IPS-20b (cell line): ENCODE measurements around the gene RASGRF1.
A peak's percentile ranks its signal among the peaks of the same experiment; 100 is the strongest.

ENCODE experiments used
- H3K27ac ChIP-seq: one replicate; pipeline ENCODE4 v1.5.1; 2013; ENCODE audit warnings: low read length
- H3K27me3 ChIP-seq: 2 replicates; pipeline ENCODE4 v1.6.1; 2013; ENCODE audit warnings: mild to moderate bottlenecking, low read length, inconsistent platforms; ENCODE audit not compliant: insufficient read depth
- H3K36me3 ChIP-seq: 2 replicates; pipeline ENCODE4 v1.6.1; 2013; ENCODE audit warnings: low read depth, mild to moderate bottlenecking, inconsistent platforms, low read length, moderate library complexity; ENCODE audit not compliant: insufficient read depth
- H3K4me1 ChIP-seq: 2 replicates; pipeline ENCODE4 v1.6.1; 2013; ENCODE audit warnings: mild to moderate bottlenecking, control low read depth, inconsistent platforms, low read length, moderate library complexity; ENCODE audit not compliant: insufficient read depth
- H3K4me3 ChIP-seq: 2 replicates; pipeline ENCODE4 v1.5.1; 2013; ENCODE audit warnings: mild to moderate bottlenecking, low read length, inconsistent platforms
- H3K9ac ChIP-seq: 2 replicates; pipeline ENCODE4 v1.6.1; 2013; ENCODE audit warnings: low read depth, mild to moderate bottlenecking, inconsistent platforms, low read length, moderate library complexity
- H3K9me3 ChIP-seq: 2 replicates; pipeline ENCODE4 v1.6.1; 2013; ENCODE audit warnings: mild to moderate bottlenecking, low read depth, low read length, inconsistent platforms; ENCODE audit not compliant: insufficient read depth

Gene RASGRF1

GRCh38 chr15:79060175-79060574 lies 30.4 kb downstream of the RASGRF1 start:
- H3K9ac ChIP-seq, result no peak overlapping the region
- H3K9me3 ChIP-seq, result no peaks in the 10 kb centered on the region
- no peaks in the 10 kb centered on the region for H3K36me3 ChIP-seq
- H3K4me3 ChIP-seq, result peak overlapping the region; percentile 23; the same call in 1 of the 2 replicates
- H3K27ac ChIP-seq, result no peak overlapping the region
- H3K4me1 ChIP-seq, result peaks cover 12% of the 10 kb centered on the region
- H3K27me3 ChIP-seq, result peaks cover 95% of the 10 kb centered on the region

DNA sequence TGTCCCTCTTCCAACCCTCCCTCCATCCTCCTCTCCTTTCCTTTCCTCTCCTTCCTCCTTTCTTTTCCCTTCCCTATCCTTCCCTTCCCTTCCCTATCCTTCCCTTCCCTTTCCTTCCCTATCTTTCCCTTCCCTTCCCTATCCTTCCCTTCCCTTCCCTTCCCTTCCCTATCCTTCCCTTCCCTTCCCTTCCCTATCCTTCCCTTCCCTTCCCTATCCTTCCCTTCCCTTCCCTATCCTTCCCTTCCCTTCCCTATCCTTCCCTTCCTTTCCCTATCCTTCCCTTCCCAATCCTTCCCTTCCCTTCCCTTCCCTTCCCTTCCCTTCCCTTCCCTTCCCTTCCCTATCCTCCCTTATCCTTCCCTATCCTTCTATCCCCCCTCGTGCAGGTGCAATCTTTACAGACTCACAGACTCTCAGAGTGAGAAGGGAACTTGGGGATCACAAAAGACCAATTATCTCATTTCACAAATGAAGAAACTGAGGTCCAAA lies 31.5 kb downstream of the RASGRF1 start:
- H3K4me1 ChIP-seq, result peaks cover 12% of the 10 kb centered on the region
- H3K9me3 ChIP-seq, result no peaks in the 10 kb centered on the region
- H3K27me3 ChIP-seq, result peaks cover 97% of the 10 kb centered on the region

GRCh38 chr15:79058260-79058850 lies 32.2 kb downstream of the RASGRF1 start:
- Histone ChIP-seq H3K9me3 (no peaks in the 10 kb centered on the region), H3K36me3 (no peaks in the 10 kb centered on the region), H3K27ac (no peak overlapping the region), H3K9ac (no peak overlapping the region), H3K4me1 (peaks cover 12% of the 10 kb centered on the region), H3K4me3 (no peak overlapping the region), H3K27me3 (peaks cover 90% of the 10 kb centered on the region)

More for the DNA sequence above, 31.5 kb downstream of the RASGRF1 start:
- H3K36me3 ChIP-seq, result no peaks in the 10 kb centered on the region
- no peak overlapping the region for H3K9ac ChIP-seq
- H3K4me3 ChIP-seq, result no peak overlapping the region
- H3K27ac ChIP-seq, result no peak overlapping the region

DNA sequence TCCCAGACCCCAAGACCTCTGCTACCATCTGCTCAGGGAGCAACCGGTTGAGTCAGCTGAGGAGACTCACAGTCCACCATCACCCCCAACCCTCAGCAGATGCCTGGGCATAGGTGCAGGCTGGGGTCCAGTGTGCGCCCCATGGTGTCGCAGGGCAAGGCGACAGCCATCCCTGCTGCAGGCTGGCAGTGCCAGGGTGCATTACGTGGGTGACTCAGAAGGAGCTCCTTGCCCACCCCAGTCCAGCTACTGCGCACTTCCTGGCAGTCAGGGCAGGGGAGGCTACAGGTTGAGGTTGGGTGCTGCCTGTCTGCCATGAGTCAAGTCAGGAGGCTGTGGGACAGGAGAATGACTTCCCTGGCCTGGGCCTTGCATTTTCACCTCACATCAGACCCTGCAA lies 33.5 kb downstream of the RASGRF1 start:
- no peaks in the 10 kb centered on the region for H3K9me3 ChIP-seq
- H3K27me3 ChIP-seq, result peaks cover 77% of the 10 kb centered on the region
- no peak overlapping the region for H3K4me3 ChIP-seq
- H3K4me1 ChIP-seq, result peaks cover 12% of the 10 kb centered on the region
- H3K9ac ChIP-seq, result no peak overlapping the region
- no peak overlapping the region for H3K27ac ChIP-seq
- H3K36me3 ChIP-seq, result no peaks in the 10 kb centered on the region

DNA sequence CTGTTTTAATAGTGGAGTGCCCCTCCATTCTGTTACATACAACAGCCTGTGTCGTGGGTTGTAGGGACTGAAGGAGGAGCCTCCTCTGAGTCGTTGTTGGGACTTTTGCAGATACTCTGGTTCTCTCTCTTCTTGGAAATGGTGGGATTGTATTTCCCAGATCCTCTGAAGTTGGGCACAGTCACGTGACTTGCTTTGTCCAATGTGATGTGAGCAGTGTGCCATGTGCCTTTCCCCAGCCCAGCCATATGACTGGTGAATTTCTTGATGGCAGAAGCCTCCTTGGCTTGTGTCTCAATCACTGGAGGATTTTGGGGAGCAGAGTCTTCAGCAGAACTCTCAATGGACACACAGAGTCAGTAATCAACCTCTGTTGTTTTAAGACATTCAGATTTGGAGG lies 36.2 kb downstream of the RASGRF1 start:
- Histone ChIP-seq H3K9me3 (no peaks in the 10 kb centered on the region), H3K27ac (no peak overlapping the region), H3K36me3 (no peaks in the 10 kb centered on the region), H3K9ac (no peak overlapping the region), H3K4me1 (no peaks in the 10 kb centered on the region), H3K4me3 (no peak overlapping the region), H3K27me3 (peaks cover 50% of the 10 kb centered on the region)

DNA sequence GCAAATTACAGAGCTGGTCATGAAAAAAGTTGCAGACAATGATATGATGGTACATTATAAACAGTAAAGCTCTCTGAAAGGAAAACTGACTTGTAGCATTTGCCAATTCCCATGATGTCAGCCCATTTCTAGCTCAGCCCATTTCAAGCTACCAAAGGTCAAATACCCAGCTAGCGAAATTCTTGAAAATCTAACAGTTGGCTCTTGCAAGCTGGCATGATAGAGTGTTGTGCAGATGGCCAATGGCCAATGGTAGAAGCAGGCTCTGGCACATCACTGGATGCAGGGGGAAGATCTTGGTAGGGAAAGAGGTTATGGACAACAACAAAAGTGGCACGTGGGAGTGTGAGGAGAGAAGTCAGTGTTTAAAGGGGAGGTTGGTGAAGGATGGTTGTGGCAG lies 36.7 kb downstream of the RASGRF1 start:
- Histone ChIP-seq H3K9me3 (no peaks in the 10 kb centered on the region), H3K36me3 (no peaks in the 10 kb centered on the region), H3K4me3 (no peak overlapping the region), H3K4me1 (no peaks in the 10 kb centered on the region), H3K27ac (no peak overlapping the region), H3K9ac (no peak overlapping the region), H3K27me3 (peaks cover 46% of the 10 kb centered on the region)

DNA sequence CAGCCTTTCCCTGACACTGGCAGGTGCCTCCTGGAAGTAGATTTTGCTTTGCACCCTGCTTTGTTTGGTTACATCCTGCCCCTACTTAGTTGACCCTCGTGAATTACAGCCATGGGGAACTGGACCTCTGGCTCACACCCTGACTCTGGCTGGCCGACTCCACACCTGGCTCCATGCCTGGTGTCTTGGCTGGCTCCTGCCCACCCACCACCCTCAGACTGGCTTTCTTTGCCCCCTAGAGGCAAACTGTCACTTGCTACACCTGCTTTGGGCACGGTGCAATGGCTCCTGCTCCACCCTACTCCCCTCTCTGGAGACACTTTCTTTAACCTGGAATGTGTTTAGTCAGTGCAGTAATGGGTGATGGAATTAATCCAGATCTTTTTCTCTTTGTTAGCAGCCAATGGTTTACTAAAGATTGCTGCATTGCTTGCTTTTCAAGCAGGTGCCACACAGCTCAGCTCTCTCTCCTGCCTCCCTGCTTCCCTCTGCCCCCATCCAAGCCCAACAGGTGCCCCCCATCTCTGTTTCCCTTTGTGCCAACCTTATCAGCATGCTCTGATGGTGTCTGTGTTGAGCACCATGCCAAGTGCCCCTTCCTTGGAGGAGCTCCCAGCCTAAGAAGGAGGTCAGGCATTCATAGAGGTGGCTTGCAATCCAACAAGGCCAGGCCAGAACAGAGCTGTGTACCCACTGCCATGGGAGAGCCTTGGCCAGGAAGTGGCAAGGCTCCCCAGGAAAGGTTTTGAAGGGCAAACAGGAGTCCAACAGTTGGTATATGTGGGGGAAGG lies 38.4 kb downstream of the RASGRF1 start:
- Histone ChIP-seq H3K9ac (no peak overlapping the region), H3K27ac (no peak overlapping the region), H3K27me3 (peaks cover 28% of the 10 kb centered on the region), H3K4me3 (no peak overlapping the region), H3K36me3 (no peaks in the 10 kb centered on the region), H3K4me1 (no peaks in the 10 kb centered on the region), H3K9me3 (no peaks in the 10 kb centered on the region)

DNA sequence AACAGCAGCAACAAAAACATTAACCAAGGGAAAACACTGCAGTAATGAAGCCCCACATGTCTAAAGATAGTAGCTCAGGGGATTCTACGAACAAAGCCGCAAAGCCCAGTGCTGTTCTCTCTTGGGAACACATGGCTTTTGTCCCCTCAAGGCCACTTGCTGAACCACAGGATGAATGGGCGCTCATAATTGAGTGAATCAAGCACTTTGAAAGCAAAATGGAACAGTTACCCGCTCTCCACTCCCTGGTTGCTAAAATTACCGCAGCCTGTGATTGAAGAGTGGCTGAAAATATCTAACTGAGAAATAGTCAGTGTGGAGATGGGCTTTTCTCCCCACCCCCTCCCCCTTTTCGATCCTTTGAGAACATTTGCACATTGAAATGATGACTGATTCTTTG lies 39.6 kb downstream of the RASGRF1 start:
- no peak overlapping the region for H3K9ac ChIP-seq

DNA sequence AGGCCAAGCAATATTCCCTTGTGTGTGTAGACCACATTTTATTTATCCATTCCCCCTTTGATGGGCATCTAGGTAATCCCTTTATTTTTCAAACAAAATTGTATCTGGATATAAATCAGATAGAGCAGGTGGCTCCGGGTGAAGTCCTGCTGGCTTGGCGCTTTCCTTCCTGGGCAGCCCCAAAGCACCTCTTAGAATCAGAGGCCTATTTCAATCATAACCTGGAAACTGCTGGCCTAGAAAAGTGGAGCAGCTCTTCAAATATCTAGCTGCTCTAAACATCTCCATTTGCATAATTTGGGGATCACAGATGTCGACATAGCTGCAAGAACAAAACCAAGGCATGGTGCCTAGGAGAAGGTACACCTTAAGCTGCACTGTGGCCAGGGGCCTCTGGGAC lies 40.2 kb downstream of the RASGRF1 start:
- Histone ChIP-seq H3K4me1 (no peaks in the 10 kb centered on the region), H3K36me3 (no peaks in the 10 kb centered on the region), H3K27ac (no peak overlapping the region), H3K27me3 (0 out of 2 replicates have a peak, but pooled peaks cover 10% of the 10 kb centered on the region), H3K9me3 (no peaks in the 10 kb centered on the region), H3K4me3 (no peak overlapping the region), H3K9ac (no peak overlapping the region)

More for the DNA sequence above, 39.6 kb downstream of the RASGRF1 start:
- Histone ChIP-seq H3K4me3 (no peak overlapping the region), H3K27me3 (peaks cover 17% of the 10 kb centered on the region; the same call in 1 of the 2 replicates), H3K9me3 (no peaks in the 10 kb centered on the region), H3K27ac (no peak overlapping the region), H3K36me3 (no peaks in the 10 kb centered on the region), H3K4me1 (no peaks in the 10 kb centered on the region)

- Histone ChIP-seq H3K9me3 (no peaks in the 10 kb centered on the region), H3K27me3 (0 out of 2 replicates have a peak, but pooled peaks cover 3% of the 10 kb centered on the region), H3K27ac (no peak overlapping the region), H3K4me1 (no peaks in the 10 kb centered on the region), H3K36me3 (no peaks in the 10 kb centered on the region), H3K9ac (no peak overlapping the region), H3K4me3 (no peak overlapping the region)
These were observed 41.2 kb downstream of the RASGRF1 start for GRCh38 chr15:79049416-79049815.

GRCh38 chr15:79047676-79048439 lies 42.7 kb downstream of the RASGRF1 start:
- Histone ChIP-seq H3K27me3 (no peaks in the 10 kb centered on the region), H3K9ac (no peak overlapping the region), H3K27ac (no peak overlapping the region), H3K4me1 (no peaks in the 10 kb centered on the region), H3K36me3 (no peaks in the 10 kb centered on the region), H3K9me3 (peaks cover 6% of the 10 kb centered on the region; the same call in 1 of the 2 replicates), H3K4me3 (no peak overlapping the region)
